ENCODE measurements around the gene AK8. TPM values are rescaled to one million over a fixed set of nuclear protein-coding genes. Genes with fewer than 3 reads are reported as not detected.

AK8 gene
- total RNA-seq, 2 donors from 2014 or later, result 0.67 TPM; not detected in 1

DNA sequence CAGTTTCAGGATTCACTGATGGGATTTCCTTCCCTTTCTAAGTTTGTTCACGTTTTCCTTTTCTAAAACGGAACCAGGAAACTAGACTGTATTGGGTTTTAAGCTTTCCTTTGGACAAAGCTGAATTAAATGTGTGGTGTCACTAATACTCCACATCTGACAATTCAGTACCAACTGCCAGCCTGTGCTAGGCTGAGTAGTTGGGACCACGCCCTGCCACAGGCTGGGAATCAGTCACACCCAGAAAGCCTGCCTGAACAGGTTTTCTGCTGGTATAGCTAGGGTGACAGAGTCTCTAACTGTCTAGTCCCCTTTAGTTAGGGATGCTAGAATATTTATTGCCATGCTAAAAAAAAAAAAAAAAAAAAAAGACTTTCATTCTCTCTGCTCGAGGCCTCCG lies 16.3 kb upstream of the AK8 start:
- peak; percentile 99 for ATAC-seq
- intact Hi-C loops (cut with DNase I, micrococcal nuclease), result no loop called here
- DNase-seq, result peak; percentile 76 to 81

GRCh38 chr9:132892400-132892799 lies 14.3 kb upstream of the AK8 start:
- DNase-seq, result no peak
- ATAC-seq, result no peak
- intact Hi-C loops (cut with DNase I, micrococcal nuclease), result no loop called here

- DNase-seq, result no peak
- ATAC-seq, result no peak
- intact Hi-C loops (cut with DNase I, micrococcal nuclease), result no loop called here
Measured at GRCh38 chr9:132888151-132888550, 10.1 kb upstream of the AK8 start.

DNA sequence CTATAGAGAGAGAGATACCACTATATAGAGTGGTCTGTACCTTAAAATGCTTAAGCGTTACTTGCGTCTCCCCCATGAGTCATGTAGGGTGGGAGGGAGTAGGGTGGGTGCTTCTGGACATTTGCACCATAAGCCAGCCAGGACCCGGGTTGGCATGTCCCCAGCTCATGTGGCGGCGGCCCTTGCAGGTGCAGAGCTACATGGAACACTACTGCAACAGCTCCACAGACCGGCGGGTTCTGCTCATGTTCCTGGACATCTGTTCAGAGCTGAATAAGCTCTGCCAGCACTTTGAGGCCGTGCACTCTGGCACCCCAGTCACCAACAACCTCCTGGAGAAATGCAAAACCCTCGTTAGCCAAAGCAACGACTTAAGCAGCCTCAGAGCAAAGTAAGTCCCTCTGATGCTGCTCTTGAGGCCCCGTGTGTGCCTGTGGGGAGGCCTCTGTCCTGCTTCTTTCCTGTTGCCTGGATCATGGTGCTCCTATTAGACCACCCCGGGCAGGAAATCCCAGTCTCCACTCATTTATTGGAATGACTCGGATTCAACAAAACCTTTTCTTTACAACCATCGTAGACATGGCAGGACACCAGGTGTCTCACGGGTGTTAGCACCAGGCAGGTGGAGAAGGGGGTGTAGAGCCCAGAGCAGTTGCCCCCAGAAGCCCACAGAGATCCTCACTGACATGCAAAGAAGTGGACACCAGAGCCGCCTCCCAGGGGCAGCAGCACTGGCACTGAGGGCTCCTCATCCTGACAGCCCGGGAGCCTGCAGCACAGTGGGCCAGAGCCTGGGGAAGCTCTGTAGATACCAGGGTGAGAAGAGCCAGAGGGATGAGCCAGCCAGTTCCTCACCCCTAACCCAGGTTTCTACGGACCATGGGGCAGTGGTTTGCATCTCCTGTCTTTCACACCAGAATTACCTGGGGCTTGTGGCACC lies 9.4 kb upstream of the AK8 start:
- intact Hi-C loops (cut with DNase I, micrococcal nuclease), result no loop called here
- DNase-seq (no peak), ATAC-seq (no peak)

DNA sequence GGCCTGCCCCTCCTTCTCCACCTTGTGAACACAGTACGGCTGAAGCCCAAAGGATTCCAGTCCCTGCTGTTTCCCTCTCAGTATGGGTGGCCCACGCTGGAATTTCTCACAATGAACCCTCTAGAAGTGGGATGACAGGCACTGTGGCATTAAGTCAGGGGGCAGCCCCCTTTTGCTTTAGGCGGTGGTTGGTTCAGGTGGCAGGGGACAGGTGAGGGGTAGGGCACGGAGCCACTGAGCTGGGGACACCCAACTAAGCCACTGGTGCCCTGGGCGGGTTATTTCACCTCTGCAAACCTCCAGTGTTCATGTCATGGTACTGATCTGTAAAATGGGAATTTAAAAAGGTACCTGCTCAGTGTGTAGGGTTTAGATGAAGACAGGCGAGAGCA lies 8.2 kb upstream of the AK8 start:
- DNase-seq, result no peak
- intact Hi-C loops (cut with DNase I, micrococcal nuclease), result no loop called here
- ATAC-seq, result no peak

GRCh38 chr9:132885720-132886333 lies 7.7 kb upstream of the AK8 start:
- intact Hi-C loops (cut with DNase I, micrococcal nuclease), result no loop called here
- peak in 1 of 2 donors; percentile 18 for DNase-seq
- ATAC-seq, result peak; percentile 71

GRCh38 chr9:132883349-132884294 lies 5.5 kb upstream of the AK8 start:
- no peak for ATAC-seq
- intact Hi-C loops (cut with DNase I, micrococcal nuclease), result no loop called here
- no peak for DNase-seq

DNA sequence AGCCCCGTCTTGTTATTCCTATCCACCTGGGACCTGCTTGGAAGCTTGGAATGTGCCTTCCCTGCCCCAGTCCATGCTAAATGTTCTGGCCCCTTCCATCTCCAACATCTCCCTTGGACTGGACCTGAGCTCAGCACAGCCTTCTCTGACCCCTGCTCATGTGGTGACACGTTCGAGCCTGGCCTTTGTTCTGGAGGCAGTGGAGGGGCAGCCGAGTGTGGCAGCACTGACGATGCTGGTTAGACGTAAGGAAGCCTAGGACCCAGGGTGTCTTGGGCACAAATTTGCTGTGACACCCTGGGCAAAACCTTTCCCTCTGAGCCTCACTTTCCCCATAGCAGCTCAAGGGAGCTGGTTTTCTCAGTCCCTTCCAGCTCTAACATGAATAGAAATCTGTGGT lies 4.5 kb upstream of the AK8 start:
- no peak for DNase-seq
- intact Hi-C loops (cut with DNase I, micrococcal nuclease), result no loop called here
- no peak for ATAC-seq

DNA sequence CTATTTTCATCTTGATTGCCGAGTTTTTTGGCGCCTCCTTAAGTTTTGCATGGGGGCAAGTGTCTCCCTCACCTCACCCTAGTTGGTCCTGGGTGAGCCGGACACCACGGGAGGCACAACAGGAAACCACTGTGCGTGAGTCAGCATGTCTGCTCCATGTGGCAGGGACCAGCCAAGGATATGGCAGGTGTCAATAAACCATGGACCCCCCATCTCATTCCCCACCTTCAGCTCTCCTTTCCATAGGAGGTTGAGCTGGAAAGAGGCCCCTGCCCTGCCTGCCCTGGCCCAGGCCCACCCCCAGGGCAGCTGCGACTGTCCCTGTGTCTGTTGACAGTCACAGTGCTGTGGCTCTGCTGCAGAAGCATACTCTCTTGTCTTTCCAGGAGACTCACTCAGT lies 3.7 kb upstream of the AK8 start:
- intact Hi-C loops (cut with DNase I, micrococcal nuclease), result no loop called here
- DNase-seq, result no peak
- ATAC-seq, result no peak

GRCh38 chr9:132880324-132880661 lies 2.2 kb upstream of the AK8 start:
- ATAC-seq (no peak), DNase-seq (no peak)
- intact Hi-C loops (cut with DNase I, micrococcal nuclease), result no loop called here

- no peak for ATAC-seq
- intact Hi-C loops (cut with DNase I, micrococcal nuclease), result no loop called here
- no peak for DNase-seq
Measured at GRCh38 chr9:132879457-132880323, 1.6 kb upstream of the AK8 start.

GRCh38 chr9:132878695-132879456 lies 792 bp upstream of the AK8 start, which contains the start of gene SPACA9:
Gene SPACA9 (plus strand): TSS chr9:132878898. CDS start chr9:132883948, 5,050 bp downstream.
- peak; percentile 71 to 74 for DNase-seq
- intact Hi-C loops (cut with DNase I, micrococcal nuclease), result no loop called here
- ATAC-seq, result peak; percentile 84

- intact Hi-C loops (cut with DNase I, micrococcal nuclease), result no loop called here
- no peak for DNase-seq
- no peak for ATAC-seq
Measured at GRCh38 chr9:132877458-132877823, 643 bp downstream of the AK8 start.

DNA sequence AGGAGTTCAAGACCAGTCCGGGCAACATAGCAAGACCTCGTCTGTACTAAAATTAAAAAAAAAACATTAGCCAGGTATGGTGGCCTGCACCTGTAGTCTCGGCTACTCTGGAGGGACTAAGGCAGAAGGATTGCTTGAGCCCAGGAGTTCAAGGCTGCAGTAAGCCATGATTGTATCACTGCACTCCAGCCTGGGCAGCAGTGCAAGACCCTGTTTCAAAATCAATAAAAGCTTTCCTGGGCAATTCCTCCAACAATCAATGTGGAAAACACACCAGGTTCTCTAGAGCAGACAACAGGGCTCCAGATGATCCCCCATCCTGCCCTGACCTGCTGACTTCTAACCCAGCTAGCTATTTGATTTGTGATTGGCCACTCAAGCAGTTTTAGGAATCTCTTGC lies 1.2 kb downstream of the AK8 start:
- ATAC-seq (no peak), DNase-seq (no peak)
- intact Hi-C loops (cut with DNase I, micrococcal nuclease), result no loop called here

DNA sequence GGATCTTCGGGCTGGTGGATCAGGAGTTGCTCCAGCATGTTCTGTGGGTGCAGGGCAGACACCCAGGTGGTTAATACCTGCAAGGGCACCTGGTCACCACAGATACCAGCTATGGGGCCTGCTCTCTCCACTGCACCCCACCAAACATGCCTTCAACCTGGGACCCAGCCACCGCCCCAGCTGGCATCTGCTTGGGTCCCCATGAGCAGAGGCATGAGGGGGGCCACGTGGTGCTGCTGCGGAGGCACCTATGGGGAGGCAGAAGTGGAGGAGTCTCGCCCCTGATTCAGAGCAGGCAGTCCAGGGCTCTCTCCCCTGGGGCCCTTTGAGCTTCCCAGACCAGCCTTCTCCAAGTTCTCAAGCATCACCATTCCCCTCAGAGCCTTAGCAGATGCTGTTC lies 2.9 kb downstream of the AK8 start:
- DNase-seq (no peak), ATAC-seq (no peak)
- intact Hi-C loops (cut with DNase I, micrococcal nuclease), result no loop called here

DNA sequence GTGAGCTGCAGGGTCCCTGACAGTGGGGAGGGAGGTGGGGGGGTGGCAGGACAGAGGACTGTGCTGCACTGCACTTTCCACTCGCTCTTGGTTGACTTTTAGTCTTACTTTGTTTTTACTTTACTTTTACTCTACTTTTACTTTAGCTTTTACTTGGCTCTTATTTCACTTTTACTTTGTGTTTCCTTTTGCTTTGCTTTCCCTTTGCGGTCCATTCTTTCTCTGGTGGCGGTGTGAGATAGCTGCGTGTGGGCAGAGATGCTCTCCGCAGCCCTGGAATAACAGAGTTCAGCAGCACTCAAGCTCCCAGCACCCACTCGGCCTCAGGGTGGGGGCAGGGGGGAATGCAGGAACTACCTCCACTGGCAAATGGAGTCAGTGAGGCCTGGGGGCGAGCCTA lies 4.7 kb downstream of the AK8 start:
- intact Hi-C loops (cut with DNase I, micrococcal nuclease), result no loop called here
- ATAC-seq, result no peak
- DNase-seq, result no peak

- no peak for DNase-seq
Measured at GRCh38 chr9:132869266-132869665, 8.8 kb downstream of the AK8 start.

DNA sequence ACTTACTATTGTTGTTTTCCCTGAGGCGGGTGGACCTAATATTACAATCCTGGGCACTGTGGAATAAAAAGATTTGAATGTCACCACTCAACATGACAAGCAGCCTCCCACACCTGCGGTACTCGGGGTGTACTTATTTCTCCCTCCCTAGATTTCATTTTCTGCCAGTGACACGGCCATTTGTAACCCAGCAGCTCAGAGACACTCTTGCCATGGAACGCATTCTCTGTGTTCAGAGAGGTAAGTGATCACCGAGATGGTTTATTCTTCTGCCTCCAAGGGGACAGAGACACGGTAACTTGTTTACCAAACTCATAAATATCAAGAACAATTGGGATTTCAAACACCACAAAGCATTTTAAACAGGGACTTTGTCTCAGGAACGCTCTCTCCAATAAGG lies 11.2 kb downstream of the AK8 start:
- intact Hi-C loops (cut with DNase I, micrococcal nuclease), result no loop called here
- ATAC-seq (no peak), DNase-seq (no peak)

More at GRCh38 chr9:132869266-132869665, 8.8 kb downstream of the AK8 start:
- intact Hi-C loops (cut with DNase I, micrococcal nuclease), result no loop called here
- no peak for ATAC-seq
